IMR-90 (cell line): Measurements from ENCODE around the gene SCYGR2. TPM values are rescaled to one million over a fixed set of nuclear protein-coding genes. Genes with fewer than 3 reads are reported as not detected.

Experiments used
- ATAC-seq: fragments of 200-7000 bp; cut with Tn5 transposase; 2 replicates; pipeline ENCODE4 v1.9.1; 2020; ENCODE audit warnings: low read depth, mild to moderate bottlenecking, moderate library complexity
- BruUV-seq: library from RNA; stranded (reverse); fragments of 400-500 nt; replicated peaks from 2 replicates; lab custom pipeline; 2021; lab: Mats Ljungman, UMichigan
- CTCF ChIA-PET: fragments of 300-600 bp; formaldehyde crosslinking; extraction: SDS; loops from one replicate; lab custom pipeline; 2021; ENCODE audit warnings: antibody characterized with exemption; lab: Yijun Ruan, JAX
- POLR2A ChIA-PET: fragments of 300-600 bp; sonication (Branson Sonifier 250); formaldehyde crosslinking; loops from one replicate; lab custom pipeline; 2022; ENCODE audit warnings: antibody characterized with exemption; ENCODE audit not compliant: unreplicated experiment; lab: Charles Lee
- DNase-seq: peaks from one replicate; pipeline ENCODE4 v3.0.0; 2013
- H2AFZ ChIP-seq: replicated peaks from 2 replicates; pipeline ENCODE3; 2013; ENCODE audit warnings: low read length, mild to moderate bottlenecking; ENCODE audit not compliant: poor library complexity
- H2AK5ac ChIP-seq: 2 replicates; pipeline ENCODE4 v1.6.1; 2013; ENCODE audit warnings: low read depth, low read length, inconsistent platforms
- H2AK9ac ChIP-seq: replicated peaks from 2 replicates; pipeline ENCODE3; 2013; ENCODE audit warnings: mild to moderate bottlenecking, low read depth, low read length, moderate library complexity; ENCODE audit not compliant: poor library complexity
- H2BK120ac ChIP-seq: 2 replicates; pipeline ENCODE4 v1.6.1; 2013; ENCODE audit warnings: low read depth, low read length, inconsistent platforms
- H2BK15ac ChIP-seq: 3 replicates; pipeline ENCODE4 v1.6.1; 2013; ENCODE audit warnings: low read depth, low read length, inconsistent platforms
- H2BK20ac ChIP-seq: 2 replicates; pipeline ENCODE4 v1.6.1; 2013; ENCODE audit warnings: low read depth, mild to moderate bottlenecking, inconsistent platforms, low read length, moderate library complexity
- H2BK5ac ChIP-seq: 2 replicates; pipeline ENCODE4 v1.6.1; 2013; ENCODE audit warnings: mild to moderate bottlenecking, low read depth, low read length, inconsistent platforms; ENCODE audit not compliant: poor library complexity, severe bottlenecking
- H3K14ac ChIP-seq: replicated peaks from 2 replicates; pipeline ENCODE4 v1.6.1; 2013; ENCODE audit warnings: low read depth, low read length, inconsistent platforms
- H3K18ac ChIP-seq: 2 replicates; pipeline ENCODE4 v1.6.1; 2013; ENCODE audit warnings: low read depth, low read length, control low read depth
- H3K23ac ChIP-seq: 2 replicates; pipeline ENCODE4 v1.6.1; 2013; ENCODE audit warnings: low read depth, low read length, inconsistent platforms
- H3K27ac ChIP-seq: 2 replicates; pipeline ENCODE4 v1.5.1; 2013; ENCODE audit warnings: mild to moderate bottlenecking, control low read depth, low read length; ENCODE audit not compliant: insufficient read depth
- H3K27me3 ChIP-seq: 2 replicates; pipeline ENCODE4 v1.6.1; 2013; ENCODE audit warnings: low read length; ENCODE audit not compliant: control insufficient read depth, insufficient read depth
- H3K36me3 ChIP-seq: 2 replicates; pipeline ENCODE4 v1.6.1; 2013; ENCODE audit warnings: low read length, mixed read lengths; ENCODE audit not compliant: control insufficient read depth, insufficient read depth
- H3K4ac ChIP-seq: 2 replicates; pipeline ENCODE4 v1.6.1; 2013; ENCODE audit warnings: low read depth, low read length, inconsistent platforms
- H3K4me1 ChIP-seq: 2 replicates; pipeline ENCODE4 v1.6.1; 2013; ENCODE audit warnings: low read length, mixed read lengths; ENCODE audit not compliant: control insufficient read depth, insufficient read depth
- H3K4me2 ChIP-seq: 2 replicates; pipeline ENCODE4 v1.6.1; 2013; ENCODE audit warnings: low read depth, mild to moderate bottlenecking, control low read depth, low read length, moderate library complexity
- H3K4me3 ChIP-seq: 2 replicates; pipeline ENCODE4 v1.5.1; 2013; ENCODE audit warnings: low read depth, mild to moderate bottlenecking, control low read depth, low read length, moderate library complexity; ENCODE audit not compliant: insufficient read depth
- H3K56ac ChIP-seq: 2 replicates; pipeline ENCODE4 v1.6.1; 2013; ENCODE audit warnings: low read length, inconsistent platforms; ENCODE audit not compliant: insufficient read depth; ENCODE audit errors: extremely low read depth
- H3K79me1 ChIP-seq, 2 experiments: 2 replicates each; pipeline ENCODE4 v1.6.1; 2013; ENCODE audit warnings: low read length in 2 of 2, inconsistent platforms in 1 of 2, low read depth in 1 of 2
- H3K9ac ChIP-seq: 2 replicates; pipeline ENCODE4 v1.6.1; 2013; ENCODE audit warnings: low read depth, low read length, control low read depth
- H3K9me1 ChIP-seq: 2 replicates; pipeline ENCODE4 v1.6.1; 2013; ENCODE audit warnings: low read length, inconsistent platforms; ENCODE audit not compliant: insufficient read depth
- H3K9me3 ChIP-seq: 2 replicates; pipeline ENCODE4 v1.6.1; 2013; ENCODE audit warnings: low read length; ENCODE audit not compliant: control insufficient read depth, insufficient read depth
- H4K20me1 ChIP-seq: 2 replicates; pipeline ENCODE4 v1.6.1; 2013; ENCODE audit warnings: low read length, inconsistent platforms; ENCODE audit not compliant: insufficient read depth
- H4K5ac ChIP-seq: 2 replicates; pipeline ENCODE4 v1.6.1; 2013; ENCODE audit warnings: mild to moderate bottlenecking, low read depth, low read length, control low read depth
- H4K8ac ChIP-seq, 2 experiments: 2 replicates each; pipeline ENCODE4 v1.6.1; 2013; ENCODE audit warnings: low read depth in 2 of 2, low read length in 2 of 2, control low read depth in 1 of 2, inconsistent platforms in 1 of 2
- H4K91ac ChIP-seq: 2 replicates; pipeline ENCODE4 v1.6.1; 2013; ENCODE audit warnings: low read depth, low read length, inconsistent platforms; ENCODE audit not compliant: insufficient read depth
- BHLHE40 ChIP-seq: fragments of 150-350 bp; IDR thresholded peaks from 2 replicates; pipeline ENCODE4 v1.6.1; 2016; ENCODE audit warnings: mild to moderate bottlenecking, low read depth, low read length
- CEBPB ChIP-seq: IDR thresholded peaks from 2 replicates; pipeline ENCODE4 v1.6.1; 2012; ENCODE audit warnings: low read depth, low read length, improper control_type of control experiment
- CHD1 ChIP-seq: IDR thresholded peaks from 2 replicates; pipeline ENCODE4 v1.6.1; 2012; ENCODE audit warnings: low read depth, low read length, improper control_type of control experiment
- CTCF ChIP-seq: conservative IDR thresholded peaks from 2 replicates; pipeline ENCODE4 v1.5.1; 2012; ENCODE audit warnings: mild to moderate bottlenecking, low read depth, low read length, improper control_type of control experiment
- ELK1 ChIP-seq: fragments of 150-350 bp; IDR thresholded peaks from 2 replicates; pipeline ENCODE4 v1.6.1; 2016; ENCODE audit warnings: low read depth, mild to moderate bottlenecking, low read length, moderate library complexity, borderline replicate concordance
- FOS ChIP-seq: fragments of 150-350 bp; IDR thresholded peaks from 2 replicates; pipeline ENCODE4 v1.6.1; 2016; ENCODE audit warnings: low read depth, low read length
- MAFK ChIP-seq: IDR thresholded peaks from 2 replicates; pipeline ENCODE4 v1.6.1; 2012; ENCODE audit warnings: low read depth, low read length, improper control_type of control experiment
- MAZ ChIP-seq: IDR thresholded peaks from 2 replicates; pipeline ENCODE4 v1.6.1; 2012; ENCODE audit warnings: low read depth, mild to moderate bottlenecking, low read length, improper control_type of control experiment, moderate library complexity, borderline replicate concordance
- MXI1 ChIP-seq: IDR thresholded peaks from 2 replicates; pipeline ENCODE4 v1.6.1; 2012; ENCODE audit warnings: low read depth, mild to moderate bottlenecking, low read length, moderate library complexity, borderline replicate concordance
- NFE2L2 ChIP-seq: fragments of 150-350 bp; IDR thresholded peaks from 2 replicates; pipeline ENCODE4 v1.6.1; 2016; ENCODE audit warnings: low read depth, mild to moderate bottlenecking, low read length
- POLR2A ChIP-seq: IDR thresholded peaks from 2 replicates; pipeline ENCODE4 v1.6.1; 2012; ENCODE audit warnings: mild to moderate bottlenecking, low read depth, low read length
- RAD21 ChIP-seq: IDR thresholded peaks from 2 replicates; pipeline ENCODE4 v1.6.1; 2012; ENCODE audit warnings: low read length, improper control_type of control experiment
- RCOR1 ChIP-seq: IDR thresholded peaks from 2 replicates; pipeline ENCODE4 v1.6.1; 2012; ENCODE audit warnings: mild to moderate bottlenecking, low read length, improper control_type of control experiment; ENCODE audit not compliant: insufficient replicate concordance
- RFX5 ChIP-seq: IDR thresholded peaks from 2 replicates; pipeline ENCODE4 v1.8.0; 2012; ENCODE audit warnings: low read depth, mild to moderate bottlenecking, low read length, moderate library complexity
- SMC3 ChIP-seq: fragments of 150-350 bp; IDR thresholded peaks from 2 replicates; pipeline ENCODE4 v1.6.1; 2016; ENCODE audit warnings: low read depth, mild to moderate bottlenecking, antibody characterized with exemption, low read length, moderate library complexity
- USF2 ChIP-seq: fragments of 150-350 bp; IDR thresholded peaks from 2 replicates; pipeline ENCODE4 v1.6.1; 2017; ENCODE audit warnings: mild to moderate bottlenecking, antibody characterized with exemption, low read length, low read depth
- WGBS, 2 experiments: methylation state at CpG; one replicate each; pipeline versions ENCODE4 v1.1.5 to v1.1.7; 2013; ENCODE audit warnings: missing lambda C conversion rate in 2 of 2; ENCODE audit not compliant: insufficient read length in 1 of 2; ENCODE audit errors: extremely low coverage in 2 of 2; 5-methylcytosine and 5-hydroxymethylcytosine counted together
- dilution Hi-C: fragments of 300-500 bp; cut with HindIII; formaldehyde crosslinking; loops from one replicate; pipeline ENCODE4 v1.14.3; 2018; ENCODE audit warnings: low sequenced_read_pairs; ENCODE audit not compliant: unreplicated experiment
- in situ Hi-C: fragments of 300-500 bp; cut with MboI; formaldehyde crosslinking; loops from 3 replicates; pipeline ENCODE4 v1.14.3; 2019; ENCODE audit warnings: low sequenced_read_pairs, inconsistent platforms, mixed read lengths
- intact Hi-C: fragments of 100-400 bp; cut with micrococcal nuclease; formaldehyde crosslinking; loops from 2 replicates; pipeline ENCODE4 v1.10.0; 2022
- polyA plus RNA-seq, 3 experiments: library from polyadenylated mRNA; depleted of rRNA; stranded (reverse); fragments of >200 nt; gene quantifications; 2 replicates each; pipeline ENCODE4 v1.2.3, GENCODE V29; 2012; ENCODE audit warnings: low replicate concordance in 1 of 3
- total RNA-seq: library from RNA; depleted of rRNA; stranded (reverse); fragments of >200 nt; gene quantifications from 2 replicates; pipeline ENCODE4 v1.2.3, GENCODE V29; 2012

SCYGR2 gene
- total and polyA plus RNA-seq, 2 of the 4 experiments (the other 2 are of a cell fraction) = not detected

GRCh38 chr2:227551836-227552235, 46.9 kb upstream of the SCYGR2 start:
- Histone ChIP-seq H3K23ac (no peak overlapping the region), H3K9me3 (no peaks in the 10 kb centered on the region), H2BK15ac (no peak overlapping the region), H3K27ac (no peak overlapping the region), H3K4me2 (no peak overlapping the region), H2AK9ac (no peak overlapping the region), H2AK5ac (no peak overlapping the region), H3K9me1 (no peaks in the 10 kb centered on the region), H2AFZ (no peak overlapping the region), H2BK20ac (no peak overlapping the region), H3K4me1 (no peaks in the 10 kb centered on the region), H4K20me1 (no peaks in the 10 kb centered on the region), H4K91ac (no peak overlapping the region), H3K18ac (no peak overlapping the region), H3K79me1 (peaks cover 3 to 10% of the 10 kb centered on the region in 2 experiments; a peak in 3 of 4 replicates), H3K56ac (no peak overlapping the region), H3K4me3 (no peak overlapping the region), H4K8ac (no peak overlapping the region), H2BK120ac (no peak overlapping the region), H2BK5ac (no peak overlapping the region), H3K4ac (no peak overlapping the region), H3K36me3 (peaks cover 12% of the 10 kb centered on the region), H3K9ac (no peak overlapping the region), H3K27me3 (no peaks in the 10 kb centered on the region), H4K5ac (no peak overlapping the region), H3K14ac (no peak overlapping the region)
- ChIA-PET CTCF (interaction anchor here (0.6 to 0.8 kb wide), 2 partner anchors 19 to 59 kb away, joined by 4 read pairs; no protein-coding TSS in a partner anchor), POLR2A (no interaction called here)
- dilution Hi-C loops = no loop called here
- DNase-seq (no peak), ATAC-seq (no peak)
- BruUV-seq = no TSS peak
- intact Hi-C loops = no loop called here
- 100% methylated on average over 1 of the region's 3 CpGs; no CpG with 5 or more reads in 1 of the 2 experiments for WGBS, 2 experiments
- in situ Hi-C loops = no loop called here
- TF ChIP-seq RAD21 (no peak), NFE2L2 (no peak), CHD1 (no peak), USF2 (no peak), ELK1 (no peak), RFX5 (no peak), CTCF (no peak), MXI1 (no peak), MAZ (no peak), RCOR1 (no peak), FOS (no peak), CEBPB (no peak), SMC3 (no peak), POLR2A (no peak), BHLHE40 (no peak), MAFK (no peak)
